ENCODE data around the gene KCNJ9.

KCNJ9 gene

DNA sequence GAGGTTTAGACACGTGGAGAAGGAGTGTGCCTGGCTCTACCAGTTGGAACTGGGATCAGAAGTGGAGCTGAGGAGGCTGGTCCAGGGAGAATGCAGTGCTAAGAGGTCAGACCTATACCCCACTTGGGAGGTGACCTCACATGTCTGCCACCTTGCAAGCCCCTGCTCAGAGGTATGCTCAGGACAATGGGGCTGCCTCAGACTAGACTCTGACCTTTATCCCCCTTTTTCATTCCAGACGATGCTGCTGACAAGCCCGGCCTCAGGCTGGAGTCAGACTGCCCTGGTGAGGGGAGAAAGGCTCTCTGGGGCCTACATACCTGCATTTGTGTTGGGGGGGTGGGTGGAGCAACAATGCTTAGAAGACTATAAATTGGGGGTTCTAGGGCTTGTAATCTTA is 16.6 kb upstream of the KCNJ9 start:
- TF ChIP-seq, protein P1, sequence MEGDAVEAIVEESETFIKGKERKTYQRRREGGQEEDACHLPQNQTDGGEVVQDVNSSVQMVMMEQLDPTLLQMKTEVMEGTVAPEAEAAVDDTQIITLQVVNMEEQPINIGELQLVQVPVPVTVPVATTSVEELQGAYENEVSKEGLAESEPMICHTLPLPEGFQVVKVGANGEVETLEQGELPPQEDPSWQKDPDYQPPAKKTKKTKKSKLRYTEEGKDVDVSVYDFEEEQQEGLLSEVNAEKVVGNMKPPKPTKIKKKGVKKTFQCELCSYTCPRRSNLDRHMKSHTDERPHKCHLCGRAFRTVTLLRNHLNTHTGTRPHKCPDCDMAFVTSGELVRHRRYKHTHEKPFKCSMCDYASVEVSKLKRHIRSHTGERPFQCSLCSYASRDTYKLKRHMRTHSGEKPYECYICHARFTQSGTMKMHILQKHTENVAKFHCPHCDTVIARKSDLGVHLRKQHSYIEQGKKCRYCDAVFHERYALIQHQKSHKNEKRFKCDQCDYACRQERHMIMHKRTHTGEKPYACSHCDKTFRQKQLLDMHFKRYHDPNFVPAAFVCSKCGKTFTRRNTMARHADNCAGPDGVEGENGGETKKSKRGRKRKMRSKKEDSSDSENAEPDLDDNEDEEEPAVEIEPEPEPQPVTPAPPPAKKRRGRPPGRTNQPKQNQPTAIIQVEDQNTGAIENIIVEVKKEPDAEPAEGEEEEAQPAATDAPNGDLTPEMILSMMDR (IDR thresholded peaks at IDR 0.05; ENCODE audit: low read depth, low read length), result no peak
- in situ Hi-C loops (cut with HindIII; ENCODE audit: low sequenced_read_pairs), result no loop called here
- no peak overlapping the region for H3K4me3 ChIP-seq (ENCODE audit: low read depth, low read length)
- DNase-seq (ENCODE audit: low read depth, low spot score), result no peak

DNA sequence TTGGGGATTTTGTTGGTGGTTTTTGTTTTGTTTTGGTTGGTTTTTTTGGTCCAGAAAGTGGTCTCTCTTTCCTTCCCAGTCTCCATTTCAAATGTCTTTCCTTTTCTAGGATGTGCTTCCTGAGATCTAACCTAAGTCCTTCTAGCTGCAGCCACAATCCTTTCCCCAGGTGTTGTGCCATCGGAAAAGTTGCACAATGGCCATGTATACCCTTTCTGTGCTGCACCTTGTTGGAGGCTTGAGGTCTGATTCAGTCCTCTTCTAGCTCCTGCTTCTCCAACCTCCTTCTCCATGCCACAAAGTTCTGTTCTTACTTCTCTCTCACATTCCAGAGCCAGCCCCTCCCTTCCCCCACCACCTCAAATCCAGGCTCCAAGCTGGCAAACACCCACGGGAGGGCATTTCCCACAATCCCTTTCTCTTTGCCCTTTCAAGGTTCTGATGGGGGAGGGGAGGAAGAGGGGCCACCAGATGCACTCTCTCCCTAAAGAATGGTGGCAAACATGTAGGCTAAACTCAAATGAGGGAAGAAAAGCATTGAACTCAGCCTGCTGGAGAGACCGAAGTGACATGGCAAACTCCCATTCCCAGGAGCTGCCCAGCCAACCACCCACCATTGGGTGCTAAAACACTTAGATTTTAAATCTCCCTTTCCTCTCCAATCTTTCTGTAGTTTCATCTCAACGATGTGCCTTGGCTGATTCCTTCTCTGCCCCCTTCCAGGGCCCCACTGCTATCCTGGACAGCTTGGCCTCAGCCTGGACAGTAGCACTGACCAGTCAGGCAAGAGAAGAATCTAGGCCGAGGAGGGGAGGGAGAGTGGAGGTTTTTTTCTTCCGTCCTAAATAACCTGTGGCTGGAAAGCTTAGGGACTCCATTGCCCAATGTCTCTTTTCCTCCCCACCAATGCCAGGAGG is 14.3 kb upstream of the KCNJ9 start:
- no peak overlapping the region for H3K4me3 ChIP-seq (ENCODE audit: low read depth, low read length)
- in situ Hi-C loops (cut with HindIII; ENCODE audit: low sequenced_read_pairs), result no loop called here
- DNase-seq (ENCODE audit: low read depth, low spot score), result no peak
- TF ChIP-seq, protein P1 (IDR thresholded peaks at IDR 0.05; ENCODE audit: low read depth, low read length), result no peak

DNA sequence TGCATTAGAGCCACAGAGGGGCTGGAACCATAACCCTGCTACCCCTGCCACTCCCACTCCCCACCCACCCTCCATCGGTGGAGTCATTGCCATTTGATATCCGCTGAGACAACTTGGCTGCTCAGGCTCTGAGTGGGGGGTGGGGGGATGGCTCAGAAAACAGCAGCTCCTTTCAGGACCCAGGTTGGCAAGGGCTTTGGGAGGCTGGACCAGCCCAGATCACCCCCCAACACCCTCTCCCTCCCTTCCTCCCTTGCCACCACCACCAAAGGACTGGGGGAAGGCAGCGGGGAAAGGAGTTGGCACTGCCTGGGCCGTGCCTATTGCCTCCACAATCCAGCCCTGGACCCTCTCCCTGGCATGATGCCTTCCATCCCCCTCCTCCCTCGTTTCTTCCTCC is 13.1 kb upstream of the KCNJ9 start:
- in situ Hi-C loops (cut with HindIII; ENCODE audit: low sequenced_read_pairs), result no loop called here
- no peak for DNase-seq (ENCODE audit: low read depth, low spot score)
- no peak overlapping the region for H3K4me3 ChIP-seq (ENCODE audit: low read depth, low read length)
- TF ChIP-seq, protein P1 (IDR thresholded peaks at IDR 0.05; ENCODE audit: low read depth, low read length), result no peak

DNA sequence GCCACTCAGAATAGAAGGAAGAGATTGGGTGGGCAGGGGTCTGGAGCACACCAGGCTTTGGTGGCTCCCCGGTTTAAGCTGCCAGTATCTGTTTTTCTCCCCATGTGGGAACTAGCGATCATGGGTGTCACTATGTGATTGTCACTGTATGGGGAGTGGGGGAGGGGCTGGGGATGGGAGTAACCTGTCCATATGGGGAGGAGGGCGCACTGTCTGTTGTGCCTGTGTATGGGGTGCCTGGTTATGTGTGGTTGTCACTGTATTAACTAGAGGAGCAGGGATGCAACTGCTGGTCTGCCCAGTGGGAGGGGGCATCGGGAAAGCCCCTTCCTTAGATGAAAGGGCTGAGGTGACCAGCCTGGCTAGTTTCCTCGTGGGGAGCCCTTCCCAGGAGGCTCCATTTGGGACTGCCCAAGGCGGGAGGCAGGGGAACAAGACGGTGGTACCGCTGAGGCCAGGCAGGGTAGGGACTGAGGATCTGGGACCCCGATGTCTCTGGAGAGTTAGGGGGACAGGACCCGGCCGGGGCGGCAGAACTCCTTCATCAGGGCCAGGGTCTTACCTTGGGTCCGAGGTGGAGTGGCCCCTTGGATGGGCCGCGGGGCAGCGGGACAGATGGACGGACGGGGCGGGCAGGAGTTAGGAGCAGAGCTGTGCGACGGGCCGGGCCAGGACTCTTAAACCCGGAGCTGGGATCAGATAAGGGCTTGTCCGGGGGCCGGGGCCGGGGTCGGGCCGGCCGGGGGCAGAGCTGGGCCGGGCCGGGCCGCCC is 11.7 kb upstream of the KCNJ9 start, which contains the start of gene KCNJ10:
TSS of gene KCNJ10 (minus strand) at position 701 of the 772 bp plus-strand sequence. CDS start 27,628 bp downstream, outside the sequence.
- in situ Hi-C loops (cut with HindIII; ENCODE audit: low sequenced_read_pairs), result no loop called here
- DNase-seq (ENCODE audit: low read depth, low spot score), result no peak
- TF ChIP-seq, protein P1 (IDR thresholded peaks at IDR 0.05; ENCODE audit: low read depth, low read length), result no peak
- H3K4me3 ChIP-seq (ENCODE audit: low read depth, low read length), result peak within 1 kb of the TSS; percentile 48

DNA sequence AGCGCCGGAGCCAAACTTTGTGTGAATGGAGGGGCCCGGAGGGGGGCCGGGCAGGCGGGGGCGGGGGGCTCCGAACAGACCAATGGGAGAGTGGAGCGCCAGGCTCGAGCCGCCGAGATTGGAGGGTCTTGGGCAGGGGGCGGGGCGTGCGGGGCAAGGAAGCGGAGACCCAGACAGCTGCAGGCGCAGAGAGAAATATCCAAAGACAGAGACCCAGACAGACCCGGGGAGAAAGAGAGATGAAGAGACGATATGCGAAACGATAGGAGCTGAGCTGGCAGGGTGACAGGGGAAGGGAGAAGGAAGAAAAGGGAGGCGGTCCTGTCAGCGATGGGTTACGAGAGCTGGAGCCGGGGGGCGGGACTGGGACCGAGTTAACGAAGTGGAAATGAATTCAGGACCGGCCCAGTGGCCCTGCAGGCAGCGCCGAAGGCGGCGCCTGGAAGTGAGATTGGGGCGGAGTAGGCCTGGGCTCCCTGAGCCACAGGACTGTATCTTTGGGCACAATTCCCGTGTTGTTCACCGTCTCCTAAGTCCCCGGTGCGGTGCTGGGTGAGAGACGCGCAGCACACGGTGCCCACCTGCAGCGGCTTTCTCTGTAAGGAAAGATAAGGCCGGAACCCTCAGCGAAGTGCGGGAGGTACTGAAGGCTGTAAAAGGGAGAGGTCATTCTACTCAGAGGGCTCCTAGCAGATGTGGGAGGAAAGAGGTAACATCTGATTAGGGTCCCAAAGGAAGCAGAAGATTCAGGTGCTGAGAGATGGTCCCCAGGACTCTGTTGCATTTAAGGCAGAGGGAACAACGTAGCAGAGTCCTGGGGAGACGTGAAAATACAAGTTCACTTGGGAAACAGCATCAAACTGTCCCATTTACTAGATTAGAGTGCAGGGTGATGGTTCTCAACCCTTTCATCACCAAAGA is 10.8 kb upstream of the KCNJ9 start:
- peak overlapping the region; percentile 48 for H3K4me3 ChIP-seq (ENCODE audit: low read depth, low read length)
- TF ChIP-seq, protein P1 (IDR thresholded peaks at IDR 0.05; ENCODE audit: low read depth, low read length), result no peak
- DNase-seq (ENCODE audit: low read depth, low spot score), result peak; percentile 54
- in situ Hi-C loops (cut with HindIII; ENCODE audit: low sequenced_read_pairs), result no loop called here

DNA sequence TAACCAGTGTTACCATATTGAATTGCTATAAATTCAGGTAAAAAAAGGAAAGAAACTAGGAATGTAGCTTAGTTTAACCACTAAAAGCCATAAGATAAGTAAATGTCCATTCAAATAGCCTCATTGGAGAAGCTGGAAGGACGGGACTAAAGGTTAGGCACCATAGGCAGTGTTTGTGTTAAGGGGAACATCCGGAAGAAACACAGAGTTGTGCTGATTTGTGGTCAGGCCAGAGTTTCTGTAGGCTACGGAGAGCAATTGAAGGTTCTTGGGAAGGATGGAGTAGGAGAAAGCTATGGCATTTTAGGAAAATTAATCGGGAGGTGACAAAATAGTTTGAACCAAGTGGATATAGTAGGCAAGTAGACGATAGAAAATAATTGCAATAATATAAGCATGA is 10.0 kb upstream of the KCNJ9 start:
- H3K4me3 ChIP-seq (ENCODE audit: low read depth, low read length), result no peak overlapping the region
- in situ Hi-C loops (cut with HindIII; ENCODE audit: low sequenced_read_pairs), result no loop called here

More for the DNA sequence above, 10.0 kb upstream of the KCNJ9 start:
- DNase-seq (ENCODE audit: low read depth, low spot score), result no peak
- TF ChIP-seq, protein P1 (IDR thresholded peaks at IDR 0.05; ENCODE audit: low read depth, low read length), result no peak
